Inflammatory macrophage treated with lipopolysaccharide for 4 hours (primary cell): ENCODE measurements around the gene NFIC.
"Not testable (repeated sequence)": the region's sequence is repeated elsewhere in the genome, so short reads cannot be mapped to it uniquely, and the experiment has no call there.

Experiments
- DNase-seq: peaks from one replicate; pipeline ENCODE4 v3.0.0-alpha.2; 2020

The NFIC gene

GRCh38 chr19:3496392-3497273, 130.2 kb downstream of the NFIC start:
- DNase-seq, result no peak

- DNase-seq, result no peak
These were observed 131.6 kb downstream of the NFIC start for GRCh38 chr19:3497757-3498520.

- DNase-seq, result no peak
These were observed 133.5 kb downstream of the NFIC start for GRCh38 chr19:3499738-3500428.

GRCh38 chr19:3500429-3501101, 134.2 kb downstream of the NFIC start, which contains the start of gene DOHH:
Gene DOHH, minus strand, starts transcription at chr19:3500674. Its CDS starts 3,860 bp downstream, at chr19:3496814.
- peak; percentile 96 for DNase-seq

- no peak for DNase-seq
These were observed 135.4 kb downstream of the NFIC start for GRCh38 chr19:3501780-3502179.

GRCh38 chr19:3503036-3503572, 136.7 kb downstream of the NFIC start:
- no peak for DNase-seq

GRCh38 chr19:3504735-3505134, 138.4 kb downstream of the NFIC start:
- DNase-seq, result peak; percentile 17

GRCh38 chr19:3505598-3506383, 139.4 kb downstream of the NFIC start, which contains the start of gene FZR1:
Gene FZR1, plus strand, starts transcription at chr19:3506311. Its CDS starts 16,679 bp downstream, at chr19:3522990.
- DNase-seq, result peak; percentile 100

- peak; percentile 11 for DNase-seq
These were observed 140.3 kb downstream of the NFIC start for GRCh38 chr19:3506384-3507340.

- no peak for DNase-seq
These were observed 141.2 kb downstream of the NFIC start for GRCh38 chr19:3507371-3508120.

- not testable (repeated sequence) for DNase-seq
These were observed 141.8 kb downstream of the NFIC start for GRCh38 chr19:3508121-3508661.

GRCh38 chr19:3508771-3509535, 142.6 kb downstream of the NFIC start:
- no peak for DNase-seq

- DNase-seq, result no peak
These were observed 143.2 kb downstream of the NFIC start for GRCh38 chr19:3509566-3509989.

- no peak for DNase-seq
These were observed 144.3 kb downstream of the NFIC start for GRCh38 chr19:3510727-3511126.

- no peak for DNase-seq
These were observed 145.3 kb downstream of the NFIC start for GRCh38 chr19:3511506-3512251.

- no peak for DNase-seq
These were observed 146.3 kb downstream of the NFIC start for GRCh38 chr19:3512562-3513228.
